Measurements from ENCODE around the gene ALDH3B1. TPM values are rescaled to one million over a fixed set of nuclear protein-coding genes. Genes with fewer than 3 reads are reported as not detected.
"Not testable (repeated sequence)": the region's sequence is repeated elsewhere in the genome, so short reads cannot be mapped to it uniquely, and the experiment has no call there.

Gene ALDH3B1
- 11.8 TPM for polyA plus RNA-seq (ENCODE audit: insufficient read length)

GRCh38 chr11:68010090-68011041 lies at the start of gene ALDH3B1:
TSS of gene ALDH3B1 (plus strand) at chr11:68010327. CDS start at chr11:68015298, 4,971 bp downstream.
- DNase-seq (ENCODE audit: low read depth) = no peak

- not testable (repeated sequence) for DNase-seq (ENCODE audit: low read depth)
These were observed 46.9 kb upstream of the ALDH3B1 start for GRCh38 chr11:67963217-67963616.

- not testable (repeated sequence) for DNase-seq (ENCODE audit: low read depth)
These were observed 46.2 kb upstream of the ALDH3B1 start for GRCh38 chr11:67963879-67964278.

GRCh38 chr11:67964746-67965145 lies 45.4 kb upstream of the ALDH3B1 start:
- DNase-seq (ENCODE audit: low read depth) = not testable (repeated sequence)

- not testable (repeated sequence) for DNase-seq (ENCODE audit: low read depth)
These were observed 44.2 kb upstream of the ALDH3B1 start for GRCh38 chr11:67965830-67966348.

GRCh38 chr11:67974746-67975145 lies 35.4 kb upstream of the ALDH3B1 start:
- DNase-seq (ENCODE audit: low read depth) = not testable (repeated sequence)

GRCh38 chr11:67978766-67979418 lies 31.2 kb upstream of the ALDH3B1 start:
- DNase-seq (ENCODE audit: low read depth) = not testable (repeated sequence)

GRCh38 chr11:67981226-67981625 lies 28.9 kb upstream of the ALDH3B1 start:
- DNase-seq (ENCODE audit: low read depth) = not testable (repeated sequence)

- not testable (repeated sequence) for DNase-seq (ENCODE audit: low read depth)
These were observed 27.8 kb upstream of the ALDH3B1 start for GRCh38 chr11:67982255-67982857.

GRCh38 chr11:67983951-67984350 lies 26.2 kb upstream of the ALDH3B1 start:
- no peak for DNase-seq (ENCODE audit: low read depth)

- not testable (repeated sequence) for DNase-seq (ENCODE audit: low read depth)
These were observed 24.8 kb upstream of the ALDH3B1 start for GRCh38 chr11:67985302-67985701.

GRCh38 chr11:67990546-67991346 lies 19.4 kb upstream of the ALDH3B1 start:
- DNase-seq (ENCODE audit: low read depth) = not testable (repeated sequence)

GRCh38 chr11:67991347-67992121 lies 18.6 kb upstream of the ALDH3B1 start:
- DNase-seq (ENCODE audit: low read depth) = not testable (repeated sequence)

GRCh38 chr11:67993821-67994220 lies 16.3 kb upstream of the ALDH3B1 start:
- DNase-seq (ENCODE audit: low read depth) = not testable (repeated sequence)

GRCh38 chr11:67994387-67994786 lies 15.7 kb upstream of the ALDH3B1 start:
- not testable (repeated sequence) for DNase-seq (ENCODE audit: low read depth)

- DNase-seq (ENCODE audit: low read depth) = not testable (repeated sequence)
These were observed 15.0 kb upstream of the ALDH3B1 start for GRCh38 chr11:67995129-67995528.

- DNase-seq (ENCODE audit: low read depth) = not testable (repeated sequence)
These were observed 14.5 kb upstream of the ALDH3B1 start for GRCh38 chr11:67995579-67995978.

- DNase-seq (ENCODE audit: low read depth) = no peak
These were observed 14.1 kb upstream of the ALDH3B1 start for GRCh38 chr11:67996051-67996450.

GRCh38 chr11:67996622-67997474 lies 13.3 kb upstream of the ALDH3B1 start:
- no peak for DNase-seq (ENCODE audit: low read depth)
